ENCODE measurements around the gene CCND3.

GRCh38 chr6:41975276-41975675, 33.7 kb upstream of the CCND3 start:
- no peak for TF ChIP-seq CTCF (IDR thresholded peaks at IDR 0.05; ENCODE audit: low read depth, low read length)
- no peak for TF ChIP-seq POLR2A (IDR thresholded peaks at IDR 0.05; ENCODE audit: extremely low read depth, insufficient read length)
- TF ChIP-seq MYC (IDR thresholded peaks at IDR 0.05; ENCODE audit: low read depth, low read length) = no peak

Data from NB4 (cell line).